ENCODE data around the gene CWF19L2.
"Not testable (repeated sequence)": the region's sequence is repeated elsewhere in the genome, so short reads cannot be mapped to it uniquely, and the experiment has no call there.

CWF19L2 gene

GRCh38 chr11:107430525-107430924 is 27.1 kb downstream of the CWF19L2 start:
- DNase-seq: no peak

GRCh38 chr11:107427569-107428180 is 29.9 kb downstream of the CWF19L2 start:
- peak; percentile 75 for DNase-seq

- DNase-seq: no peak
Measured at GRCh38 chr11:107413352-107413751, 44.3 kb downstream of the CWF19L2 start.

- no peak for DNase-seq
Measured at GRCh38 chr11:107408762-107409211, 48.8 kb downstream of the CWF19L2 start.

GRCh38 chr11:107405260-107405659 is 52.4 kb downstream of the CWF19L2 start:
- no peak for DNase-seq

GRCh38 chr11:107401131-107401530 is 56.5 kb downstream of the CWF19L2 start:
- DNase-seq: not testable (repeated sequence)

GRCh38 chr11:107397357-107397756 is 60.3 kb downstream of the CWF19L2 start:
- DNase-seq: peak; percentile 3

- no peak for DNase-seq
Measured at GRCh38 chr11:107392611-107393010, 65.0 kb downstream of the CWF19L2 start.

GRCh38 chr11:107390701-107391100 is 66.9 kb downstream of the CWF19L2 start:
- not testable (repeated sequence) for DNase-seq

- DNase-seq: no peak
Measured at GRCh38 chr11:107387666-107388065, 70.0 kb downstream of the CWF19L2 start.

GRCh38 chr11:107385361-107385981 is 72.2 kb downstream of the CWF19L2 start:
- DNase-seq: no peak

GRCh38 chr11:107384144-107384852 is 73.3 kb downstream of the CWF19L2 start:
- DNase-seq: no peak

- no peak for DNase-seq
Measured at GRCh38 chr11:107372439-107372838, 85.2 kb downstream of the CWF19L2 start.

- no peak for DNase-seq
Measured at GRCh38 chr11:107370390-107370789, 87.2 kb downstream of the CWF19L2 start.

- DNase-seq: no peak
Measured at GRCh38 chr11:107359701-107360100, 97.9 kb downstream of the CWF19L2 start.

- no peak for DNase-seq
Measured at GRCh38 chr11:107357877-107358276, 99.7 kb downstream of the CWF19L2 start.

GRCh38 chr11:107354780-107355179 is 102.8 kb downstream of the CWF19L2 start:
- DNase-seq: no peak

- no peak for DNase-seq
Measured at GRCh38 chr11:107337917-107338316, 119.7 kb downstream of the CWF19L2 start.

- DNase-seq: no peak
Measured at GRCh38 chr11:107331728-107332127, 125.9 kb downstream of the CWF19L2 start.

GRCh38 chr11:107329164-107329563 is 128.5 kb downstream of the CWF19L2 start:
- DNase-seq: no peak

GRCh38 chr11:107316426-107316825 is 141.2 kb downstream of the CWF19L2 start:
- DNase-seq: no peak

- no peak for DNase-seq
Measured at GRCh38 chr11:107307991-107308390, 149.6 kb downstream of the CWF19L2 start.

GRCh38 chr11:107301878-107302277 is 155.7 kb downstream of the CWF19L2 start:
- no peak for DNase-seq
